ENCODE measurements around the gene CHD5.

CHD5 gene

DNA sequence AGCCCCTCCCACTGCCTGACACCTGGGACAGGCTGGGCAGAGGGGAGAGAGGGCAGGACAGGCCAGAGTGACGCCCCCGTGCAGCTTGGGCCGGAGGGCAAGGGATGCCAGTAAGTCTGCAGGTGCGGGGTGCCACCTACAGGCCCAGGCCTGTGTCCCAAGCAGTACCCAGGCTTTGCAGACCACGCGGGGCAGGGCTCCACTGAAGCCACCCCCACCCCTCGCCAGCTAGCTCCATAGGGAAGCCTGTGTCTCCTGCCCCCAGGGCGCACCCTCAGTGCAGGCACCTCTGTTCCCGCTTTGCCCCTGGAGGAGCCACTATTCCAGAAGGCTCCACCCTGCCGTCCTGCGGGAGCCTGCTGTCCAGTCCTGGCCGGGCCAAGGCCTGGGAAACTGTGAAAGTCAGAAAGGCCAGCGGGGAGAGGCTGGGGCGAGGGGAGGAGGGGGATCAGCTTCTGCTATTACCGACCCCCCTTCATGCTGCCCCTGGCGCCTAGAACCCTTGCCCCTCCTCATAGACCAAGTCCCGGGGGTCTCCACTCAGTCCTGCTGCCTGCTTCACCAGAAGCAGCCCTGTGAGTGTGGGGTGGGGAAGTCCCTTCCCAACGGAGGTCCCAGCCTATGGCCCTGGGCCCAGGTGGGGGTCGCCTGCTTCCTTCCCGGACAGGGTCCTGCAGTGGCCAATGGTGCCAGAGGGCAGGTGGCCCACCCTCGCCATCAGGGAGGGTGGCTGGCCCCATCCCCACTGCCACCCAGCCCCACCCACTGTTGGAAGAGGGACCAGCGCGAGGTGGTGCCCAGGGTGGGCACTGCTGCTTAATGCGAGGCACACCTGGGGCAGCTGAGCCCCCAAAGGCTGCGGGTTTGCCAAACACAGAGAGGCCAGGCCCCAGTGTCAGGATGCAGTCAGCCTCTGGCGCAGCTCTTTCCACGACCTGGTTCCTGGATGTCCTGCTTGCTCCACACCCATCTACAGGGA is 80.0 kb downstream of the CHD5 start:
- no peak overlapping the region for H3K9ac ChIP-seq (ENCODE audit: low read length)
- no peaks in the 10 kb centered on the region for H3K27me3 ChIP-seq (ENCODE audit: control insufficient read depth, insufficient read depth, low read length)
- H3K36me3 ChIP-seq (ENCODE audit: control insufficient read depth, insufficient read depth, low read length) = no peaks in the 10 kb centered on the region
- no peak overlapping the region for H3K4me3 ChIP-seq (ENCODE audit: low read length)
- no peaks in the 10 kb centered on the region for H3K4me1 ChIP-seq (ENCODE audit: control insufficient read depth, insufficient read depth, low read length)
- no peak overlapping the region for H3K27ac ChIP-seq (ENCODE audit: low read depth, low read length)

DNA sequence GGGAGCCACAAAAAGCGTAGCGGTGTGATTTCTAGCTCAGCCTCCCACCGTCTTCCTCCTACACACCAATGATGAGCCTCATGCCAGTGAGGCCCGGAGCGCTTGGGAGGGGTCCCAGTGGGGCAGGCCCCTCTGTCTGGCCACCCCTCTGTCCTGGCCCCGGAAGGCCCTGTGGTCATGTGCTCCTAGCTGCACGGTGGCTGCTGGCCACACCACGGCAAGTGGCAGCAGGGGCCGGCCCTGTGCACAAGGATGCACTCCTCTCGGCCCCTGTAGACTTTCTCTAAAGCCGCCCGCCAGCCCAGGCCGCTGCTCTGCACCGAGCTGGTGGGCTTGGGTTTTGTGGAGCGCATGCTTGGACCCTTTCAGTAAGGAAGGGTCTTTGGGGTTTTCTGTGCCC is 80.8 kb downstream of the CHD5 start:
- H3K4me3 ChIP-seq (ENCODE audit: low read length) = no peak overlapping the region
- H3K27me3 ChIP-seq (ENCODE audit: control insufficient read depth, insufficient read depth, low read length) = no peaks in the 10 kb centered on the region
- H3K4me1 ChIP-seq (ENCODE audit: control insufficient read depth, insufficient read depth, low read length) = no peaks in the 10 kb centered on the region
- H3K9ac ChIP-seq (ENCODE audit: low read length) = no peak overlapping the region
- no peak overlapping the region for H3K27ac ChIP-seq (ENCODE audit: low read depth, low read length)
- H3K36me3 ChIP-seq (ENCODE audit: control insufficient read depth, insufficient read depth, low read length) = no peaks in the 10 kb centered on the region

DNA sequence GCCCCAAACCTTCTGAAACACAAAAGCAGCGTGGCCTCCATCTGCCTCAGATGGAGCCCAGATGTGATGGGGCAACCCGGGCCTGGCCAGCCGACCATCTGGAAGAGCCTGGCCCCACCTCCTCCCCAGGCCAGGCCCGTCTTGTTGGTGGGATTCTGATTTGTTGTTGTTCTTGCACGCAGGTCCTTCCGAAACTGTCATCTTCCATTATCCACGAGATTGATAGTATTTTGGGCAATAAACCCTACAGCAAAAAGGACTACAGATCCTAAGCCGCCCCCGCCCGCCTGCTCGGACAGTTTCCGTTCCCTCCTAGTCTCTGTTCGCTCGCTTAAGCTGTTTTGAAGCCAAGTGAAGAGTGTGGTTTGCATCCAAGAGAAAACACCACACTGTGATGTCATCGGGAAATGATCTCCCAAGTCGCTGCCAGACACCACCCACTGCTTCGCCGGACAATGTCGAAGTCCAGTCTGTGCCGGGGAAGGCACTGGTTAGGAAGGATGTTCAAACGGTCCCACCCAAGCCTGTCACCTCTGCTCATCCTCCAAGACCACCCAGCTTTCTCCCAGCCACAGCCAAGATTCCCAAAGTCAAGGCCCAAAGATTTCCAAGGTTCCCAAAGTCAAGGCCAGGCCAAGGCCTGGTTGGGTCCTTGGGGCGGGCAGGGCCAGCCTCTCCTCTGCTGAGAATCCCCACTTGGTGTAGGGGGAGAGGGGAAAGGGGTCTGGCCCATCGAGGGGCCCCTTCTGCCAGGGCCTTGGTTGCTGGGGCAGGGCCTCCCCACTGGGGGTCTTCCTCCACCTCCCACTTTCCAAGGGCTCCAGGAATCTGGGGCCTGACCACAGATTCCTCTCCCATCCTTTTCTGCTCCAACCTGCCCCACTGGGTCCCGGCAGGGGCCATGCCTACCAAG is 81.6 kb downstream of the CHD5 start:
- H3K4me1 ChIP-seq (ENCODE audit: control insufficient read depth, insufficient read depth, low read length) = no peaks in the 10 kb centered on the region
- H3K27me3 ChIP-seq (ENCODE audit: control insufficient read depth, insufficient read depth, low read length) = no peaks in the 10 kb centered on the region
- H3K4me3 ChIP-seq (ENCODE audit: low read length) = no peak overlapping the region
- H3K27ac ChIP-seq (ENCODE audit: low read depth, low read length) = no peak overlapping the region
- H3K9ac ChIP-seq (ENCODE audit: low read length) = no peak overlapping the region
- no peaks in the 10 kb centered on the region for H3K36me3 ChIP-seq (ENCODE audit: control insufficient read depth, insufficient read depth, low read length)

DNA sequence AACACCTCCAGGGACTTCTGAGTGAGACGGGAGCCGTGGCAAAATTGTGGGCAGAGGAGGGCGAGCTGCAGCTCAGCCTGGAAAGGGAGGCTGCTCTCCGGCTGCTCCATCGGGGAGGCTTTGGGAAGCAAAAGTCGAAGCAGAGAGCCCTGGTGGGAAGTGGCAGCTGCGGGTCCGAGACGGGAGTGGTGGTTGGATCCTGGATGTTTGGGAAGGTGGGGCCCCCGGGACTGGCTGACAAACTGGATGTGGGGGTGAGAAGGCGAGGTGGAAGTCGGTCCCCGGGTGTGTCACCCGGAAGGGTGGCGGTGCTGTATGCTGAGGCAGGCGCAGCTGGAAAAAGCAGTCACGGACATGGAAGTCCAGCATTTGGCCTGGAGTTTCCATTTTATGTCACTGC is 82.3 kb downstream of the CHD5 start:
- Histone ChIP-seq H3K27me3 (ENCODE audit: control insufficient read depth, insufficient read depth, low read length) (no peaks in the 10 kb centered on the region), H3K4me1 (ENCODE audit: control insufficient read depth, insufficient read depth, low read length) (no peaks in the 10 kb centered on the region), H3K36me3 (ENCODE audit: control insufficient read depth, insufficient read depth, low read length) (no peaks in the 10 kb centered on the region), H3K9ac (ENCODE audit: low read length) (no peak overlapping the region), H3K4me3 (ENCODE audit: low read length) (no peak overlapping the region), H3K27ac (ENCODE audit: low read depth, low read length) (no peak overlapping the region)

DNA sequence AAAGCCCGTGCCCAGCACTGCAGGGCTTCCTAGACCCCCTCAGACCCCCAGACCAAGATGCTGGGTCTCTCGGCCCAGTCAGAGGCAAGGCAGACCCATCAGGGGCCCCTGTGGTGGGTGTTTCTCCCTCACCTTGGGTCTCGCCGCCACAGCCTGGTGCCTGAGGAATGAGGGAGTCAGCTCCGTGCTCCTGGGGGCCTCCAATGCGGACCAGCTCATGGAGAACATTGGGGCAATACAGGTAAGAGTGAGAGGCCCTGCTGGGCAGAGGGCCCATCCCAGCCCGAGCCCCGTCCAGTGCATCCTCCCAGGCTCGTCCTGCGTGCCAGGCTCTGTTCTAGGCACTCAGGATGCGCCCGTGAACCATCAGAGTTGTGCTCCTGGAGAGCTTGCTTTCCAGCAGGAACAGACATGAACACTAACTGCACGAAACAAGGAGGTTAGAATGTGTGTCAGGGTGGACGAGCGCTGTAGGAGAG is 83.0 kb downstream of the CHD5 start:
- Histone ChIP-seq H3K36me3 (ENCODE audit: control insufficient read depth, insufficient read depth, low read length) (no peaks in the 10 kb centered on the region), H3K9ac (ENCODE audit: low read length) (no peak overlapping the region), H3K27me3 (ENCODE audit: control insufficient read depth, insufficient read depth, low read length) (no peaks in the 10 kb centered on the region), H3K27ac (ENCODE audit: low read depth, low read length) (no peak overlapping the region), H3K4me1 (ENCODE audit: control insufficient read depth, insufficient read depth, low read length) (no peaks in the 10 kb centered on the region), H3K4me3 (ENCODE audit: low read length) (no peak overlapping the region)

DNA sequence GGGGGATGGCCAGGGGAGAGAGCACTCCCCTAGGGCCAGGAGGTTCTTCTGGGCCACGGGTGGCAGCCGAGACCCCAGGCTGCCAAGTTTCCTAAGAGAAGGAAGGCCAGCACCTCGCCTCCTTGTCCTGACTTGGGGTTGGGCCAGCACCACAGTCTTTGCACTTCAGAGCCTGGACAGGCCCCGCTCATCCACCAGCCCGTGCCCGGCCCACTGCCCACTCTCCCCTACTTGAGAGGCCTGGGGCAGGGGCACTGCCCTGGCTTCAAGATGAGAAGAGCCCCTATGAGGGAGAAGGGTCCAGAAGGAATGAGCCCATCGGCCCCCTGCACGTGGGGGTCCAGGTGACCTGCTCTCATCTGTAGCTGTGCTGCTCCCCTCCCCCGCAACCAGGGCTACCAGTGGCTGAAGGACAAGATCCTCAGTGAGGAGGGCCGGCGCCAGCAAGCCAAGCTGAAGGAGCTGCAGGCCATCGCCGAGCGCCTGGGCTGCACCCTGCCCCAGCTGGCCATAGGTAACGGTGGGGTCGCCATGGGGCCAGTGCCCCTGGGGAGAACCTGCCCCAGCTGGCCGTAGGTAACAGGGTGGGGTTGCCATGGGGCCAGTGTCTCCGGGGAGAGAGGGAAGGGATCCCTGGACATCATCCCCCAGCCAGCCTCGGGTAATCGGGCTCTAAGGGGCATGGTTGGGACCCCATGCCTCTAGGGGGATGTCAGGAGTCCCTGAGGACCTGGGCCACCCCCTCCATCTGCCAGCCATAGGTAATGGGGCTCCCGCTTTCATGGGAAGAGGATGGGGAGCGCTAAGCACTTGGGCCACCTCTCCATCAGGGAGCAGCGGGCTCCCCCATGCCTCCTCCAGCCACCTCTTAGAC is 83.6 kb downstream of the CHD5 start:
- no peaks in the 10 kb centered on the region for H3K27me3 ChIP-seq (ENCODE audit: control insufficient read depth, insufficient read depth, low read length)
- H3K4me1 ChIP-seq (ENCODE audit: control insufficient read depth, insufficient read depth, low read length) = no peaks in the 10 kb centered on the region
- no peak overlapping the region for H3K9ac ChIP-seq (ENCODE audit: low read length)
- no peak overlapping the region for H3K27ac ChIP-seq (ENCODE audit: low read depth, low read length)
- H3K4me3 ChIP-seq (ENCODE audit: low read length) = no peak overlapping the region
- H3K36me3 ChIP-seq (ENCODE audit: control insufficient read depth, insufficient read depth, low read length) = no peaks in the 10 kb centered on the region

DNA sequence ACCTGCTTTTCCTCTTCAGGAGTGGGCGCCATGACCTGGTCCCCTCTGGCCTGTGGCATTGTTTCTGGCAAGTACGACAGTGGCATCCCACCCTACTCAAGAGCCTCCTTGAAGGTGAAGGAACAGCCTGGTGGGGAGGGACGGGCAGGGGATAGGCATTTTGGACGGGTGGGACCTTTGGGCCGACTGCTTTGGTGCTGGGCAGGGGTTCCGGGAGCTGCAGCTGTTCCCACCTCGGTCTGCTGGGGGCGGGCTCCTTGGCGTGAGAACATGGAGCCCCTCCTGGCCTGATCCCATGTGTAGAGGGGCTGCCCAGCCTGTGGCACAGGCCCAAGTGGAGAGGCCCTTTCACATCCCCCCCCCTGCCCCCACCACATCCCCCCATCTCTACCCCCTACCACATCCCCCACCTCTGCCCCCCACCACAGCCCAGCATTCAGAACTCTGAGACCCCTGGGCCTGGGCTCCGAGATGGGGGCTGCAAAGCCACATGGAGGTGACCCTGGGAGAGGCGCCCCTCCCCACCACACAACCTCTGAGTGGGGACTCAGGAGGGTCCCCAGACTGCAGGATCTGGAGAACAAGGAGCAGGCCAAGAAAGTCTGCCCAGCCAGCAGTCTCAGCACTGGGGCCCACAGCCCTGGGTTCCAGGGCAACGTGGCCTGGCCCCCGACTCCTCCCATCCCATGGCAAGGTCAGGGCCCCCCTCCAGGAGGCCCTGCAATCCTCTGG is 84.4 kb downstream of the CHD5 start:
- no peak overlapping the region for H3K27ac ChIP-seq (ENCODE audit: low read depth, low read length)
- H3K4me3 ChIP-seq (ENCODE audit: low read length) = no peak overlapping the region
- H3K27me3 ChIP-seq (ENCODE audit: control insufficient read depth, insufficient read depth, low read length) = no peaks in the 10 kb centered on the region
- no peak overlapping the region for H3K9ac ChIP-seq (ENCODE audit: low read length)
- H3K36me3 ChIP-seq (ENCODE audit: control insufficient read depth, insufficient read depth, low read length) = no peaks in the 10 kb centered on the region
- H3K4me1 ChIP-seq (ENCODE audit: control insufficient read depth, insufficient read depth, low read length) = no peaks in the 10 kb centered on the region

DNA sequence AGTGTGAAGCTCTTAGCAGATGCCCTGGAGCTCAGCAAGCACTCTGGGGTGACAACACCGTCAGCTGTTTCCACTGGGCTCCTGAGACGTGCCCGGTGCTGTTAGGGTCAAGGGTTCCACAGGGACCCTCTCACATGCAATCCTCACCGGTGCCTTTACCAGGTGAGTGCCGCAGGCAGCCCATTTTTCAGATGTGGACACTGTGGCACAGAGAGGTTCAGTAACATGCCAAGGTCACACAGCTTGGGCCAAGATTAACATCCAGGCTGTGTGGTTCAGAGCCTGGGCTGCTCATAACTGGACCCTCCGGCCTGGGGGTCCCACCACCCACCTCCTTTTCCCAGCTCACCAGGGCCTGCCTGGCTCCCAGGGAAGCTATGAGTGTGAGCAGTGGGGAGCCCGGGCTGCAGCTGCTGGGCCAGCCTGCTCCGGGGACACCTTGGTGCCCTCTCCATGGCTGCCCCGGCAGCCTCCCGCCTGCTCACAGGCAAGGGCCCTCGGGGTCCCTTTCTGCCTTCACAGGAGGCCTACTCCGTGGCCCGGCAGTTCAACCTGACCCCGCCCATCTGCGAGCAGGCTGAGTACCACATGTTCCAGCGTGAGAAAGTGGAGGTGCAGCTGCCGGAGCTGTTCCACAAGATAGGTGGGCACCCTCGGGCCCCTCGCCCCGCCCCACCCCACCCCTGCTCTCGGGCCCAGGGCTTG is 85.2 kb downstream of the CHD5 start:
- H3K36me3 ChIP-seq (ENCODE audit: control insufficient read depth, insufficient read depth, low read length) = no peaks in the 10 kb centered on the region
- H3K4me1 ChIP-seq (ENCODE audit: control insufficient read depth, insufficient read depth, low read length) = no peaks in the 10 kb centered on the region
- no peak overlapping the region for H3K9ac ChIP-seq (ENCODE audit: low read length)
- no peak overlapping the region for H3K27ac ChIP-seq (ENCODE audit: low read depth, low read length)
- no peak overlapping the region for H3K4me3 ChIP-seq (ENCODE audit: low read length)
- H3K27me3 ChIP-seq (ENCODE audit: control insufficient read depth, insufficient read depth, low read length) = no peaks in the 10 kb centered on the region

DNA sequence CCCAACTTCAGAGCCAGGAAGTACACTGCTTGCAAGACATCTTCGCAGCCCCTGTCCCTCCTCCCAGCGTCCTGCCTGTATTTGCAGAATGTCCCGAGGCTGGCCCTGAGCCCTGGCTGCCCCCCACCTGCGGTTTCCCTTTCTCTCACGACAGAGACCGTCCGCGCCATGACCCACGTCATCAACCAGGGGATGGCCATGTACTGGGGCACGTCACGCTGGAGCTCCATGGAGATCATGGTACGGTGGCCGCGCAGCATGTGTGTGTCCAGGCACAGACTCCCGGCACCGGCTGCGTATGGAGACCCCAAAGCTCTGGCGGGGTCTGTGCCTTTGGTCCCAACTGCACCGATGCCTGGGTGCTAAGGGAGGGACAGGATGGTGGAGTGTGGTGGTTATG is 85.9 kb downstream of the CHD5 start:
- Histone ChIP-seq H3K4me3 (ENCODE audit: low read length) (no peak overlapping the region), H3K27me3 (ENCODE audit: control insufficient read depth, insufficient read depth, low read length) (no peaks in the 10 kb centered on the region), H3K4me1 (ENCODE audit: control insufficient read depth, insufficient read depth, low read length) (no peaks in the 10 kb centered on the region), H3K9ac (ENCODE audit: low read length) (no peak overlapping the region), H3K36me3 (ENCODE audit: control insufficient read depth, insufficient read depth, low read length) (no peaks in the 10 kb centered on the region), H3K27ac (ENCODE audit: low read depth, low read length) (no peak overlapping the region)

DNA sequence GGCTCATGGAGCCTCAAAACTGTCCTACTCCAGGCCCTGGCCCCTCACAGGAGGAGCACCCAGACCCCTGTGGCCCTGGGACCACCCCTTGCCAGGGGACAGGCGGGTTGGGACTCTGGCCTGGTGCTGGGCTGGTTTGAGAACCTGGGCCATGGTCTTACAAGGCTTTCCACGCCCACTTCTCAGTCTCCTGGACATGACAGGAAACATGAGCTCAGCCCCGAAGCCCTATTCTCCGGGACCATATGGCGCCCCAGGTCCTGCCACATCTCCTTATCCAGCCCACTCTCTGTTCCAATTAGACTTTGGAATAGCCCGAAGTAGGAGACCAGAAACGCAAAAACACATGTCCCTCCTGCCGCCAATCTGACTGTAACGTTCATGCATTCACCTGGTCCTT is 86.5 kb downstream of the CHD5 start:
- Histone ChIP-seq H3K4me1 (ENCODE audit: control insufficient read depth, insufficient read depth, low read length) (no peaks in the 10 kb centered on the region), H3K4me3 (ENCODE audit: low read length) (no peak overlapping the region), H3K9ac (ENCODE audit: low read length) (no peak overlapping the region), H3K27ac (ENCODE audit: low read depth, low read length) (no peak overlapping the region), H3K36me3 (ENCODE audit: control insufficient read depth, insufficient read depth, low read length) (no peaks in the 10 kb centered on the region), H3K27me3 (ENCODE audit: control insufficient read depth, insufficient read depth, low read length) (no peaks in the 10 kb centered on the region)

DNA sequence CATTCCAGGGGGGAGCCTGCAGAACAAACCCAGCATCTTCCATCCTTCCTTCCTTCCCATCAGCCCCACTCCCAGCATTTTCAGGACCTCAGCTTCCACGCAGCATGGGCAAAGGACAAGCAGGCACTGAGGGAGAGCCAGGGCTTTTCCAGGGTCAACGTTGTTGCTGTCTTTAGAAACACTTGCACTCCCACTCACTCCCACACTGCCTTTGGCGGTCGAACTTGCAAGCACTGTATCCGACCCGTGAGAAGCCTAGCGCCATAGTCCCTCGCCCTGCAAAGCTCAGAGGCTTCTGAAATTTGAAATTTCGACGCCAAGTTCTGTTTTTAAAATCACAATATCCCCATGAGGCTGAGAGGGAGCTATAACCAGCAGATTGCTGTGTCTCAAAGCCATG is 87.0 kb downstream of the CHD5 start:
- Histone ChIP-seq H3K4me1 (ENCODE audit: control insufficient read depth, insufficient read depth, low read length) (no peaks in the 10 kb centered on the region), H3K4me3 (ENCODE audit: low read length) (no peak overlapping the region), H3K27ac (ENCODE audit: low read depth, low read length) (no peak overlapping the region), H3K9ac (ENCODE audit: low read length) (no peak overlapping the region), H3K36me3 (ENCODE audit: control insufficient read depth, insufficient read depth, low read length) (no peaks in the 10 kb centered on the region), H3K27me3 (ENCODE audit: control insufficient read depth, insufficient read depth, low read length) (no peaks in the 10 kb centered on the region)

All from rectal smooth muscle tissue (tissue), 1 donor.